Measurements from ENCODE around the gene VWA5B1. TPM values are rescaled to one million over a fixed set of nuclear protein-coding genes. Genes with fewer than 3 reads are reported as not detected.

VWA5B1 gene, protein sequence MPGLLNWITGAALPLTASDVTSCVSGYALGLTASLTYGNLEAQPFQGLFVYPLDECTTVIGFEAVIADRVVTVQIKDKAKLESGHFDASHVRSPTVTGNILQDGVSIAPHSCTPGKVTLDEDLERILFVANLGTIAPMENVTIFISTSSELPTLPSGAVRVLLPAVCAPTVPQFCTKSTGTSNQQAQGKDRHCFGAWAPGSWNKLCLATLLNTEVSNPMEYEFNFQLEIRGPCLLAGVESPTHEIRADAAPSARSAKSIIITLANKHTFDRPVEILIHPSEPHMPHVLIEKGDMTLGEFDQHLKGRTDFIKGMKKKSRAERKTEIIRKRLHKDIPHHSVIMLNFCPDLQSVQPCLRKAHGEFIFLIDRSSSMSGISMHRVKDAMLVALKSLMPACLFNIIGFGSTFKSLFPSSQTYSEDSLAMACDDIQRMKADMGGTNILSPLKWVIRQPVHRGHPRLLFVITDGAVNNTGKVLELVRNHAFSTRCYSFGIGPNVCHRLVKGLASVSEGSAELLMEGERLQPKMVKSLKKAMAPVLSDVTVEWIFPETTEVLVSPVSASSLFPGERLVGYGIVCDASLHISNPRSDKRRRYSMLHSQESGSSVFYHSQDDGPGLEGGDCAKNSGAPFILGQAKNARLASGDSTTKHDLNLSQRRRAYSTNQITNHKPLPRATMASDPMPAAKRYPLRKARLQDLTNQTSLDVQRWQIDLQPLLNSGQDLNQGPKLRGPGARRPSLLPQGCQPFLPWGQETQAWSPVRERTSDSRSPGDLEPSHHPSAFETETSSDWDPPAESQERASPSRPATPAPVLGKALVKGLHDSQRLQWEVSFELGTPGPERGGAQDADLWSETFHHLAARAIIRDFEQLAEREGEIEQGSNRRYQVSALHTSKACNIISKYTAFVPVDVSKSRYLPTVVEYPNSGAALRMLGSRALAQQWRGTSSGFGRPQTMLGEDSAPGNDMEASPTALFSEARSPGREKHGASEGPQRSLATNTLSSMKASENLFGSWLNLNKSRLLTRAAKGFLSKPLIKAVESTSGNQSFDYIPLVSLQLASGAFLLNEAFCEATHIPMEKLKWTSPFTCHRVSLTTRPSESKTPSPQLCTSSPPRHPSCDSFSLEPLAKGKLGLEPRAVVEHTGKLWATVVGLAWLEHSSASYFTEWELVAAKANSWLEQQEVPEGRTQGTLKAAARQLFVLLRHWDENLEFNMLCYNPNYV
- 0.30 and 0.44 TPM in 2 replicates for total RNA-seq
- long read RNA-seq = 0 reads

DNA sequence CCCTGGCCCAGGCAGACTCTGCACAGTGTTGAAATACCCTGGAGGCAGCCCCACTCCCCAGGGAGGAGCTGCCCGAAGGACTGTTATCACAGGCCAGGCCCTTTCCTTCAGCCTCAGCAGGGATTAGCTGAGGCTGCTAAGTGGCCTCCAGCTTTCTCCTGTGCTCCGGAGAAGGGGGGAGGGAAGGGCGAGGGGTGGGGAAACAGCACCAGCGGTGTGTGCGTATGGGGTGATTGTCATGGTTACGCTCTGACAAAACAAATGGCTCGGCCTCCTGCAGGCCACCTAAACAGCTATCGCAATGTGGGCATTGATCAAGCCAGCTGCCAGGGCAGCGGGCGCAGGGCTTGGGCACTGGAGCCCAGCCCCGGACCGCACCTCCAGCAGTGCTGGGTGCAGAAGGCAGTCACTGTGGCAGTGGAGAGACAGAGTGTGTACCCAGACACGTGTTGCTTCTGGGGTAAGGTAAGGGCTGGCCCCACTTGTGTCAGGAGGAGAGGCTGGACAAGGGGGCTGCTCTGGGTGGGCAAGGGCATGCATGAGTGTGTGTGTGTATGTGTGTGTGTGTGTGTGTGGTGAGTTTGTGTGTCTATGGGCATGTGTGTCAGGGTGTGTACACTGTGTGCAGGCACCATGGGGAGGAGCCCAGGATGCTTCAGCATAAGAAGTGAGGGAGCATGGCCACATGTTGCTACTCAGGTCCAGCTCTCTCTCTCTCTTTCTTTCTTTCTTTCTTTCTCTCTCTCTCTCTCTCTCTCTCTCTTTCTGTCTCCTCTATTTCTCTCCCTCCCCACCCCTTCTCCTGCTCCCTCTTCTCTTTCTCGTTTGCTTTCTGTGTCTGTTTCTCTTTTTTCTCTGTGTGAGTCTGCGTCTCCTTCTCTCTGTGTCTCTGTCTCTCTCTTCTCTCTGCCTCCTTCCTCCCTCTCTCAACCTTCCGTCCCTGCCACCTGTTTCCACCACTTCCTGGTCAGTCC is at the start of gene VWA5B1:
TSS of gene VWA5B1 (plus strand) at position 252 of the 974 bp plus-strand sequence. CDS start 19,727 bp downstream, outside the sequence.
- no peaks in the 10 kb centered on the region for H3K36me3 Mint-ChIP-seq (ENCODE audit: low read depth)
- TF ChIP-seq, protein P1, sequence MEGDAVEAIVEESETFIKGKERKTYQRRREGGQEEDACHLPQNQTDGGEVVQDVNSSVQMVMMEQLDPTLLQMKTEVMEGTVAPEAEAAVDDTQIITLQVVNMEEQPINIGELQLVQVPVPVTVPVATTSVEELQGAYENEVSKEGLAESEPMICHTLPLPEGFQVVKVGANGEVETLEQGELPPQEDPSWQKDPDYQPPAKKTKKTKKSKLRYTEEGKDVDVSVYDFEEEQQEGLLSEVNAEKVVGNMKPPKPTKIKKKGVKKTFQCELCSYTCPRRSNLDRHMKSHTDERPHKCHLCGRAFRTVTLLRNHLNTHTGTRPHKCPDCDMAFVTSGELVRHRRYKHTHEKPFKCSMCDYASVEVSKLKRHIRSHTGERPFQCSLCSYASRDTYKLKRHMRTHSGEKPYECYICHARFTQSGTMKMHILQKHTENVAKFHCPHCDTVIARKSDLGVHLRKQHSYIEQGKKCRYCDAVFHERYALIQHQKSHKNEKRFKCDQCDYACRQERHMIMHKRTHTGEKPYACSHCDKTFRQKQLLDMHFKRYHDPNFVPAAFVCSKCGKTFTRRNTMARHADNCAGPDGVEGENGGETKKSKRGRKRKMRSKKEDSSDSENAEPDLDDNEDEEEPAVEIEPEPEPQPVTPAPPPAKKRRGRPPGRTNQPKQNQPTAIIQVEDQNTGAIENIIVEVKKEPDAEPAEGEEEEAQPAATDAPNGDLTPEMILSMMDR (conservative IDR thresholded peaks at IDR 0.05) = no peak
- H3K4me3 Mint-ChIP-seq = peak within 1 kb of the TSS; percentile 38
- no peaks in the 10 kb centered on the region for H3K9me3 Mint-ChIP-seq
- peak; percentile 36 for DNase-seq (ENCODE audit: low read depth, low spot score)
- H3K27ac Mint-ChIP-seq (ENCODE audit: unreplicated experiment) = peak within 1 kb of the TSS; percentile 72
- H3K4me1 Mint-ChIP-seq = peaks cover 23% of the 10 kb centered on the region
- peaks cover 75% of the 10 kb centered on the region for H3K27me3 Mint-ChIP-seq (ENCODE audit: low read depth)

DNA sequence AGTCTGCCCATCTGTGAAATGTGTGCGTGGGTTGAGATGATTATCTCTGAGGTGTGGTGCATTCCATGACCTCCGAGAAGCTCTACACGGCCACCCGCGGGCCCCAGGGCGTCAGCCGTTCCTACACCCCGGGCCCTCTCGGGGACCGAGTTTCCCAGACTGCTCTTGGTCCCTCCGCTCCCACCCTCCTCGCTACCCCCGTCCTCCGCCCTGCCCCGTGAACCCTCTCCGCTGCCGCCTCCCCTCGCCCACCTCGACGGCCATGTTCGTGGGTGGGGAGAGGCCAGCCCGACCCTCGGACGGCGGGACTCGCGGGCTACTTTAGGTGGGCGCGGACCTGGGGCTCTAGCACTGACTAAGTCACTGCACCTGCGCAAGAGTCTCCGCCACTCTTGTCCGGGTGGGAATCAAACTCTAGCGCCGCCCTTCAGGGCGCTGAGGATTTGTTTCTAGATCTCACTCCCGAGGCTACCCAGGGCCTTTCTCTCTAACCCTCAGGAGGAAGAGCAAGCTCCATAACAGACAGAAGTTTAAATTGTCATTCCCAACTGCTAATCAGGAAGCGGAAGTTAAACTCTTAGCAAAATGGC is 47.7 kb upstream of the VWA5B1 start:
- no peak overlapping the region for H3K27ac Mint-ChIP-seq (ENCODE audit: unreplicated experiment)
- no peaks in the 10 kb centered on the region for H3K9me3 Mint-ChIP-seq
- DNase-seq (ENCODE audit: low read depth, low spot score) = no peak
- peaks cover 2% of the 10 kb centered on the region for H3K4me1 Mint-ChIP-seq
- no peaks in the 10 kb centered on the region for H3K36me3 Mint-ChIP-seq (ENCODE audit: low read depth)
- TF ChIP-seq, protein P1 (conservative IDR thresholded peaks at IDR 0.05) = no peak
- H3K27me3 Mint-ChIP-seq (ENCODE audit: low read depth) = peaks cover 38% of the 10 kb centered on the region
- no peak overlapping the region for H3K4me3 Mint-ChIP-seq

DNA sequence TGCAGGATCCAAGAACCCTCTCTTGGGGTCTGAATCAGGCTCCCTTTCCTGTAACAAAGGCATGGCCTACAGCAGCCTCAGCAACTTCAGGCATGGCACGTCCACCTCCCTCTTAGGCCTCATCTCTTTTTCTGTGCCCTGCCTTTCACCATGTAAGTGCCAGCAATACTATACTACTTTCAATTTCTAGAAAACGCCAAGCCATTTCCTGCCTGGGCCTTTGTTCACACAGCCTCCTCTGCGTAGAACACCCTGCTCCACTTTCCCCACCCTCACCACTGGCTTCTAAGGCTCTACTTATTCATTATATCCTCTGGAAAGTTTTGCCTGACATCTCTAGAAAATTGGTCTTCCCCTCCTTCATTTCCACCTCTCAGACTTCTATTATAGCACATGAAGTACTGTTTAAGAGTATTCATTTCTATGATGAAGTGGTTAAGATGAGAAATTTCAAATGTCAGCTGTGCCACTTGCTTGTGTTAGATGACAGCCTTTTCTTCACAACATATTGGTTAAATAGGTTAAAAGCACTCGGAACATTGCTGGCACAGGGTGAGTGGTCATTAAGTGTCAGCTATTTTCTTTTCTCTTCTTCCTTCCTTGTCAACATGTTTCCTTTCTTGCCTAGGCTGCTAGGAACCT is 41.6 kb upstream of the VWA5B1 start:
- H3K27me3 Mint-ChIP-seq (ENCODE audit: low read depth) = peaks cover 24% of the 10 kb centered on the region
- no peak overlapping the region for H3K27ac Mint-ChIP-seq (ENCODE audit: unreplicated experiment)
- no peak for DNase-seq (ENCODE audit: low read depth, low spot score)
- TF ChIP-seq, protein P1 (conservative IDR thresholded peaks at IDR 0.05) = no peak
- no peaks in the 10 kb centered on the region for H3K9me3 Mint-ChIP-seq
- no peak overlapping the region for H3K4me3 Mint-ChIP-seq
- no peaks in the 10 kb centered on the region for H3K36me3 Mint-ChIP-seq (ENCODE audit: low read depth)
- no peaks in the 10 kb centered on the region for H3K4me1 Mint-ChIP-seq

DNA sequence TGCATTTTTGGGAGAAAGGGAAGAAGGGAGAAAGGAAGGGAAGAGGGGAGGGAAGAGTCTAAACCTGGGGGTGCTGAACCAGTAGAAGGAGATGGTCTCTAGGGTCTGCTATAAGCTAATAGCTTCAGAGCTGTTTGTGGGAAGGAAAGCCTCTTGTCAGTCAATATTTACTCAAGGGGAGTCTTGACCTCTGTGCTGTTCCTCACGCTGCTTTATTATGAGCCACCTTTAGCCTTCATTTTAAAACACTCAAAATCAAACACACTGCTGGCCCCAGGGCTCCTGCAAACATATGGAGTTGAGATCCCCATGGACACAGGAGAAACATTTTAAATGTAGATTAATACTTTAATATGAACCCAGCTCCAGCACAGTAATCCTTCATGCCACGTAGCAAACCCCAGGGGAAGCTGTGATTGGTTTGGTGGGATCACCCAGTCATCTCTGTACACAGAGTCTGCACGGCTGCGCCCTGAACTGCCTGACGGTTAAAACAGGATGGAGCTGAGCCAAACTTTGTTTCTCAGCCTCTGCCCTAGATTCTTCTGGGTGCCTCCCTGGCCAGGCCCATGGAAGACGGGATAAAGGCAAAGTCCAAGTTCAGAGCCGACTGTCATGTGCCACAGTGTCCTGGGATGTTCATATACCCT is 40.2 kb upstream of the VWA5B1 start:
- no peak overlapping the region for H3K4me3 Mint-ChIP-seq
- H3K27me3 Mint-ChIP-seq (ENCODE audit: low read depth) = peaks cover 17% of the 10 kb centered on the region

More for the DNA sequence above, 40.2 kb upstream of the VWA5B1 start:
- TF ChIP-seq, protein P1 (conservative IDR thresholded peaks at IDR 0.05) = no peak
- no peak for DNase-seq (ENCODE audit: low read depth, low spot score)
- H3K4me1 Mint-ChIP-seq = no peaks in the 10 kb centered on the region
- H3K36me3 Mint-ChIP-seq (ENCODE audit: low read depth) = no peaks in the 10 kb centered on the region
- no peak overlapping the region for H3K27ac Mint-ChIP-seq (ENCODE audit: unreplicated experiment)
- no peaks in the 10 kb centered on the region for H3K9me3 Mint-ChIP-seq

All from neural crest cell (in vitro differentiated cells).